T-helper 2 cell treated with Interferon-gamma antibody and Interleukin-4, amounts not matched to agents 100 ng/mL and 5 ng/mL, for 36 hours (primary cell): Measurements from ENCODE around the gene CCL19. TPM values are rescaled to one million over a fixed set of nuclear protein-coding genes. Genes with fewer than 3 reads are reported as not detected.
"Not testable (repeated sequence)": the region's sequence is repeated elsewhere in the genome, so short reads cannot be mapped to it uniquely, and the experiment has no call there.

Source experiments
- intact Hi-C: fragments of 100-400 bp; cut with micrococcal nuclease; formaldehyde crosslinking; loops from one replicate; pipeline ENCODE4 v1.15.1; 2023
- total RNA-seq: library from RNA; stranded (reverse); gene quantifications from 2 replicates; pipeline ENCODE4 v1.2.3, GENCODE V29; 2022

CCL19 gene
- not detected in 2 replicates for total RNA-seq

DNA sequence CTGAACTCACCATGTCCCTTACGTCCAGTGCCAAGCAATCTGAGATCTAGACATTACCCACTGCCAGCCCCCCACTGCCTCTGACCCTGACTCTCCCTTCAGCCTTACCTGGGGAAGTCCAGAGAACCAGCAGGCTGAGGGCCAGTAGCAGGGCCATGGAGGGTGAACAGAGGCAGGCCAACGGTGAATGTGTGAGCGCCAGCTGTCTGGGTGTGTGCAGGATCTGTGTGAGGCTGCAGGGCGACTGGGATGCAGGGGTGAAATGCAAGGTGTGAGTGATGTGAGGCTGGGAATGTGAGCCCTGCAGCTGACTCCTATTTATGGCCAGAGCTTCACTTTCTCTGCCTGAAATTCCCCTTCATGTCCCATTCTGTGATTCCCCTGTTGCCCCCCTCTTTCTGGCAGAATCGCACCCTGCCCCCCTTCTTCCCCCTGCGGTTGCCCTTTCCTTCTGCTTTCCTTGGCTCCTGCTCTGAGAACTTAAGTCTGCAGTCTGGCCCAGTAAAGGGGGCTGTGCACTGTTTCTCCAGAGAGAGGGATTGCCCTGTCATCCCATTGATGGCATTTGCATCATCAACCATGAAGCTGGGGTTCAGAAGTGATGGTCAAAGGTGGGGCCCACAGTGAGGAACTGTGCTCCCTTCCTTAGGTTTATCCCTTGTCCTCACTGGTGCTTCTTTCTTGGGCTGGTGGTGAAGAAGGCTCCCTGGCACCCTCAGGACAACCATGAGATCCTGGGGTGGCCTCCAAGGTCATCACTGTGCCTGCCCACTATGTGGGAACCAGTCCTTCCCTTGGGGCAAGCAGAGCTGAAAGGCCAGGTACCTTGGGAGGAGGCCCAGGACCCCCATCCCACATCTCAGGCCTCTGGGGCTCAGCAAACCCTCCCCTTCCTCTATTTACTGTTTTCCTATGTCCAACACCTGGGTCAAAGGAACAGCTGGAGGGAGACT lies at the start of gene CCL19:
CCL19 (minus strand) TSS at position 294 of the 953 bp plus-strand sequence; CDS start at position 157, 137 bp downstream.
- intact Hi-C loops, result no loop called here

DNA sequence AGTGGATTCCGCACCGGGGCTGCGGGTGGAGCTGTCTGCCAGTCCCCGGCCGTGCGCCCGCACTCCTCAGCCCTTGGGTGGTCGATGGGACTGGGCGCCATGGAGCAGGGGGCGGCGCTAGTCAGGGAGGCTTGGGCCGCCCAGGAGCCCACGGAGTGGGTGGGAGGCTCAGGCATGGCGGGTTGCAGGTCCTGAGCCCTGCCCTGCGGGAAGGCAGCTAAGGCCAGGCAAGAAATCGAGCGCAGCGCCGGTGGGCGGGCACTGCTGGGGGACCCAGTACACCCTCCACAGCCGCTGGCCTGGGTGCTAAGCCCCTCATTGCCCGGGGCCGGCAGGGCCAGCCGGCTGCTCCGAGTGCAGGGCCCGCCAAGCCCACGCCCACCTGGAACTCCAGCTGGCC lies 49.1 kb upstream of the CCL19 start:
- intact Hi-C loops, result not testable (repeated sequence)

DNA sequence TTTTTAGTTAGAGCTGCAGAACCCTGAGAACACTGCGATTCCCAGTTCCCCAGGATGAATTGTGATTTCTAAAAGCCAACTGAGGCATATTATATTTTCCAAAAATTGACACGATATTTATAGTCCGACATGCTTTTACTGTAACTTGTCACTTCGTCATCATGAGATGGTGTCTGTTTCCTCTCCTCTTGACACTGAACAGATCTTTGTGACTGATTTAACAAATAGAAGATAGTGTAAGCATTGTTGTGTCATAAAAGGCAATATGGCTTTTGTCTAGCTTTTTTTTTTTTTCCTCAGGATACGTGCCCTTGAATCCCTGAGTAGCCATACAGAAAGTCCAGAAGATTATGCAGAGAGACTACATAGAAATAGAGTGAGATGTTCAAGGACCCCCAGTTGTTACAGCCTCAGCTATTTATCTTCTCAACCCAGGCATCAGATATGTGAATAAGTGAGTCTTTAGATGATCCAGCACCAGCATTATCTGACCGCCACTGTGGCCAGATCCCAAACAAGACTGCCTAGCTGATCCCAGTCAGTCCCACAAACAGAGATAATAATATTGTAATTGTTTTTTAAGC lies 46.7 kb upstream of the CCL19 start:
- intact Hi-C loops, result no loop called here

DNA sequence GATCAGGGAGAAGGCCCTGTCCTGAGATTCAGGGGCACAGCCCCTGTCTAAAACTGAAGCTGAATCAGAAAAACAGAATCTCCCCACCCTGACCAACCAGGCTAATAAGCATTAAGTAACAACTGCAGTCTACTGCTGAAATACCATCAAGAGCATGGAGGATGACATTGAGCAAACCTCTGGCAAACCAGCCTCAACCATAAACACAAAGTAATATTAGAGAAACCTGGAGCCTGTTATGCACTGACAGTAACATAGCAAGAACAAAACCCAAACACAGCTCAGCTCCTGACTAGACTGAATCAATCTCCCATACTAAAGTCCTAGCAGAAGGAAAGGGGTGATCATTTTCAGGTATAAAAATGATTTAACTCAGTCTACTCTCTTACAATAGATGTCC lies 43.6 kb upstream of the CCL19 start:
- intact Hi-C loops, result no loop called here

DNA sequence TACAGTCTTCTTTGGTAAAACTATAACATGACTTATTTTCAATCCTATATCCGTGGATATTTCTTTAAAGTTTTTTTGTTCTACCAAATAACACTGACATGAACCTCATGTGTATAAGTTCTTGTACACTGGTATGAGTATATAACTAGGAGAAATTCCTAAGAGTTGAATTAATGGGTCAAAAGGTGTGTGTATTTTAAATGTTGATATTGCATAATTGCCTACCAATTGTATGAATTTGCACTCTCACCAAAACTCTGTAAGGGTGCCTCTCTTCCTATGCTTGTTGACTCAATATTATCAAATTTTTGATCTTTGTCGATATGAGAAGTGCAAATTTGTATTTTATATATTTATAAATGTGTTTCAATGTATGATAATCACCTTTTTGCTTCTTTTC lies 41.8 kb upstream of the CCL19 start:
- intact Hi-C loops, result no loop called here

DNA sequence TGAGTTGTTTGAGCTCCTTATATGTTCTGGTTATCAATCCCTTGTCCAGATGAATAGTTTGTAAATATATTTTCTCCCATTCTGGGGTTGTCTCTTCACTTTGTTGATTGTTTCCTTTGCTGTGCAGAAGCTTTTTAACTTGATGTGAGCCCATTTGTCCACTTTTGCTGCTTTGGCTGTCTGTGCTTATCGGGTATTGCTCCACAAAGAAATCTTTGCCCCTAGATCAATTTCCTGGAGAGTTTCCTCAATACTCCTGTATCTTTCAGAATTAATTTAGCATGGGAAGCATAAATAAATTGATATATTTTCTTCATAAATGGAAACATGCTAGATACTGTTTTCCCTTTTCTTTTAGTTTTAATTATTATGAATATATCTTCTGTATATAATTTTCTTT lies 41.4 kb upstream of the CCL19 start:
- intact Hi-C loops, result no loop called here

DNA sequence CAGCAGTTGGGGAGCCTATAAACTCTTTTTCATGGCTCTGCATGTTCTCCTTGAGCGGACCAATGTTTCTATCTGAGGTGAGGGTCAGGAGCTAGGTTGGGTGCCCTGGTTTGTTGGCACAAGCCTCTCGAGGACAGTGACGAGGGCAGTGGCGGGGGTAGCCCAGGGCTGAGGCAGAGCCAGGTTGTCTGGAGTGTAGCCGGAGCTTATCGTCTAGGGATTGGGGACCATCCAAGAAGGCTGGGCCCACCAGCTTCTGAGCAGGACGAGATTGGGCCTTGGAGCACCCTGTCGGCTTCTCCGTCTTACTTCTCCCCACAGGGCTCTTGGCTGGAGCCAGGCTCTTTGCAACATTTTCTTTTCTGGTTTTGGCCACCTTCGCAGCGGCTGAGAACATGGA lies 32.1 kb upstream of the CCL19 start:
- intact Hi-C loops, result no loop called here

DNA sequence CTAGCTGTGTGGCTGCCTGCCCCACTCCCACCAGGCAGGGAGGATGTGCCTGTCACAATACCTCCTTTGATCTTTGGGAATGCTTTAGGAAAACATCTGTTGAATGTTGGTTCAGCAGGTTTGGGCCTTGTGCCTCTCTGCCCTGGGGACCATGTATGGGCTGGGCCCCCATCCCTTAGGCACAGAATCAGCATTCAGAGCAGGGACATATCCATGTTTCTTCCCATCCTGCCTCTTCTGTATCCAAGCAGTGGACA lies 28.6 kb upstream of the CCL19 start:
- intact Hi-C loops, result not testable (repeated sequence)

DNA sequence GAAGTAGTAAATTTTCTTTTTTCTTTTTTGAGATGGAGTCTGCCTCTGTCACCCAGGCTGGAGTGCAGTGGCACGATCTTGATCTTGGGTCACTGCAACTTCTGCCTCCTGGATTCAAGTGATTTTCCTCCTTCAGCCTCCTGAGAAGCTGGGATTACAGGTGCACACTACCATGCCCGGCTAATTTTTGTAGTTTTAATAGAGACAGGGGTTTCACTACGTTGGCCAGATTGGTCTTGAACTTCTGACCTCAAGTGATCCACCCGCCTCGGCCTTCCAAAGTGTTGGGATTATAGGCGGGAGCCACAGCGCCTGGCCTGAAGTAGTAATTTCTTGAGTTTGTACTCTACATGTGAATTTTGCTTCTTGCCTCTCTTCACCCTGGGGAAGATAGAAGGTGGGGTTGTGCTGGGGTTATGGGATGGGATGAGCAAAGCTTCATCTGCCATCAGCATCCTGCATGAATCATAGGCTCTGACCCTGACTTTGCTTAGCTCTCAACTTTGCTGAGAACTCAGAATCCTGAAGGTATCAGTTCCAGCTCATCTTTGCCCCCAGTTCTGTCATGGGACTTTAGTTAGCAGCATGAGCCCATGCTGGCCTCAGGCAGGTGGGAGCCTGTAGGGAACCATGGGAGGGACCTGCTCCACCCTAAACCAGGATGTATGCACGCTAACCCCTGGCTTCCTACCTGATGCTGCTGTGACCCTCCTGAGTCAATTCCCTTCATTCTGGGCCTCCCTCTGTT lies 28.1 kb upstream of the CCL19 start:
- intact Hi-C loops, result no loop called here

DNA sequence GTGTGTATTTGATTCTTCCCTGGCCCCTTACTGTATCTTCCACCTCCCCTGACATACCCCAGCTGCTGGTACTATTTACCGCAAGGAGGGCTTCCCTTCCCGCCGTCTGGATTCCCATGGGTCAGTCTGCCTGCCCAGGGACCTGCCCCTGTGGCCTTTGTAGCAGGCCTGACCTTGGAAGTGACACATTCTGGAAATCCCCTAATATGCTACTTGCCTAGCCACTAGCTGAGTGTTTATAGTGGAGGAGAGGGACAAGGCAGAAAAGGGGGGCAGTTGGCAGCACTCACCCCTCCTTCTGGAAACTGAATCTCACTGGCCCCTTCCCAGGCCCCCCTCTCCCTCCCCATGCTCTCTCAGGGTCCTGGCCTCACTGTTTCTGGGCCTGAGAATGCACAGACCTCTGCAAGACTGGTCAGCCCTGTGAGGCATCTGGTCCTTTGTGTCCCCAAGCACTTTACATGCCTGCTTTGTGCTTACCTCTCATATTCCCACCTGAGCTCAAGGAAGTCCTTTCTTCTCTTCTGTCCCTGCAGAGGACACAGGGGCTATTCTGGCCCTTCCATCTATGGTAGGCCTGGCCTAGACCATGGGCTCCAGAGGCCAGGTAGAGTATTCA lies 27.0 kb upstream of the CCL19 start:
- intact Hi-C loops, result no loop called here

DNA sequence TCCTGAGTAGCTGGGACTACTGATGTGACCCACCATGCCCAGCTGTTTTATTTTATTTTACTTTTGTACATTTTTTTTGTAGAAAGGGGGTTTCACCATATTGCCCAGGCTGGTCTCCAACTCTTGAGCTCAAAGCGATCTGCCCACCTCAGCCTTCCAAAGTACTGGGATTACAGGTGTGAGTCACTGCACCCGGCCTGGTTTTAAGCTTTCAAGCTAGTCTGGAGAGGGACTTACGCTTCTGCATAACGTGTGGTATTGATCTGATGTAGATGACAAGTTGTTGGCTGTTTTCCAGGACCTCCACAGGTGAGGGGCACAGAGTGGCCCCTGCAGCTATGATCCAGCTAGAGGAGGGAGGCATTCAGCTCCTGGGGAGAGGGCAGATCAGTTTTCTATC lies 25.6 kb upstream of the CCL19 start:
- intact Hi-C loops, result no loop called here

DNA sequence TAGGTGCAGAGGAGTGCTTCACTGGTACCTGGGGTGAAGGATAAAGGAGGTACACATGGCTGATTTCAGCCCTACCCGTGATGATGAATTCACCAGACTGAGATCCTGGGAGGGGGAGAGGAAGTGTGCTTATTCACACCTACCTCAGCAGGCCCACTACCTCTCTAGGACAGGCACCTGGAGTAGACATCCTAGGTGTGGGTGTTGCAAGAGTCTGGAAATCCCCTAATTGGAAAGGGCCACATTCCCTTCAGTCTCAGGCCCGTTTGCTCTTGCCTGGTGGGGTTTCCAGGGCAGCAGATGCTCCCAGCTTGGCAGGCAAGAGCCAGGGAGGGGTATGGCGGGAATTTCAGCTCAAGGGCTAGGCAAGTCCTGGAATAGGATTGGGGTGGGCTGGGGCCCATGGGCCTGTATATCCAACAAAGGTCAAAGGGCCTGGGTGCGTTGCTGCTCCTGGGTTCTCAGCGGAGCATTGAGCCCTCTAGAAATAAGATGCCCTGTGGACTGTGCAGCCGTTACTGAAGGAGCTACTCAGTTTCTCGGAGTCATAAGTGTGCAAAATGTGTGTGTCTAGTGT lies 24.7 kb upstream of the CCL19 start:
- intact Hi-C loops, result no loop called here

DNA sequence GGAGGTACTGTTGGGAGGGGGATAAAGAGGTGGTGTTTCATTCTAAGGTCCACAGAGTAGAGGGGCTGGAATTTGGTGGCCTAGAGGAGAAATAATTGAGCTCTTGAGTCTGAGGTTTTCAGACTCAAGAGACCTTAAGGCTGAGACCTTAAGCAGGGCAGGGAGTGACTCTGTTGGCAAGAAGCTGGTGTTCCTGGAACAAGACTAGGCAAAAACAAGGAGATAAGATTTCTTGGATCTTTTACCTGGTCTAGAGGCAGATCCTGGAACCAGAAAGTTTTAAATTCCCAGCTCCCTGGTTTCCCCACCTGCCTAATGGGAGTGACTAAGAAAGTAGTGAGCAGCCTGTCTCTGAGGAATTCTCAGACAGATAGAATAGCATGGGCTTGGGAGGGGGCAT lies 22.9 kb upstream of the CCL19 start:
- intact Hi-C loops, result no loop called here

DNA sequence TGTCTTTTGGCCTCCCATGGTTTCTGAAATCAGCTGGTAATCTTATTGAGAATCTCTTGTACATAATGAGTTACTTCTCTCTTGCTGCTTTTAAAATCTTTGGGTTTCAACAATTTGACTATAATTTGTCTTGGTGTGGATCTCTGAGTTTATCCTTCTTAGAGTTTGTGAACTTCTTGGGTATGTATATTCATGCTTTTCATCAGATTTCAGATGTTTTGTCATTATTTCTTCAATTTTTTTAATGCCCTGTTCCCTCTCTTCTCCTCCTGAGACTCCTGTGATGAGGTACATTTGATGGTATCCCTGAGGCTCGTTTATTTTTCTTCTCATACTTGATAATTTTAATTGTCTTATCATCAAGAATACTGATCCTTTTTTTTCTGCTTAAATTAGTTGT lies 21.1 kb upstream of the CCL19 start:
- intact Hi-C loops, result no loop called here

DNA sequence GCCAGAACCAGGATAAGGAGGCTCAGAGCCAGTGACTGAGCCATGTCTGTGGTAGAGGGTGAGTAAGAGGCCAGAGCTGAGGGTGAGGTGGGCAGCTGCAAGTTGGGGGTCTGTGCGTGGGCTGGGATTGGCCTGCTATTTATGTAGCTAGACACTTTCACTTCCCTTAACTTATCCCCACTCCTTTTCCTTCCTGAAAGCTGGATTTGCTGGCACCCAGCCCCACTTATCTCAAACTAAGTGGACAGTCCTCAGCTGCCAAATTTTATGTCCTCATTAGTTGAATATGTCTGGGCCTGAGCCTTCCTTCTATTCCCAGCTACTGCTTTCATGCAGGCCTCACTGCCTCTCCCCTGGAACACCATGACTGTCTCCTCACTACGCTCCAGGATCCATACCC lies 18.9 kb upstream of the CCL19 start, which contains the start of gene CCL21:
CCL21 (minus strand) TSS at position 114 of the 400 bp plus-strand sequence; CDS start at position 44, 70 bp downstream.
- intact Hi-C loops, result no loop called here

DNA sequence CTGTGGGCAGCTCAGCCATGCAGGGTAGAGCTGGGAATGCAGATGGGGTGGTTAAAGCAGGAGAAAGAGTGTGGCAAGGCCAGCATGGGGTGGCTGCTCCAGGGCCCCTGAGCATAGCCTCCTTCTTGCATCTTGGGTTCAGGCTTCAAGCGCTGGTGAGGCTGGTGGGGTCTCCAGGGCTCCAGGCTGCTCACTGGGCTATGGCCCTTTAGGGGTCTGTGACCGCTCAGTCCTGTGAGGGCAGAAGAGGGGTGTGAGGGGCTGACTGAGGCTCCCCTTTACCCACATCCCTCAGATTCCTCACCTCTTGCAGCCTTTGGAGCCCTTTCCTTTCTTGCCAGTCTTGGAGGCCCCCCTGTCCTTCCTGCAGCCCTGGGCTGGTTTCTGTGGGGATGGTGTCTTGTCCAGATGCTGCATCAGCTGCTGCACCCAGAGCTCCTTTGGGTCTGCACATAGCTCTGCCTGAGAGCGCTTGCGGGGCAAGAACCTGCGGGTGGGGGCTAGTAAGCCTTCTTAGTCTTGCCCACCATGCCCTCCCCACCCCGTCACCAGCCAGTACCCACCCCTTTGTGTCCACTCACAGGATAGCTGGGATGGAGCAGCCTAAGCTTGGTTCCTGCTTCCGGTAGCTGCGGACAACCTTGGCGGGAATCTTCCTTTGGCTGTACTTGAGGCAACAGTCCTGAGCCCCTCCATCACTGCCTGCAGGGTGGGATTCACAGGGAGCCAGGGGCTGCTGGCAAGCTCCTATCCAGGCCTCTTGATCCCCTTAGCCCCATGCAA lies 18.3 kb upstream of the CCL19 start:
- intact Hi-C loops, result no loop called here

DNA sequence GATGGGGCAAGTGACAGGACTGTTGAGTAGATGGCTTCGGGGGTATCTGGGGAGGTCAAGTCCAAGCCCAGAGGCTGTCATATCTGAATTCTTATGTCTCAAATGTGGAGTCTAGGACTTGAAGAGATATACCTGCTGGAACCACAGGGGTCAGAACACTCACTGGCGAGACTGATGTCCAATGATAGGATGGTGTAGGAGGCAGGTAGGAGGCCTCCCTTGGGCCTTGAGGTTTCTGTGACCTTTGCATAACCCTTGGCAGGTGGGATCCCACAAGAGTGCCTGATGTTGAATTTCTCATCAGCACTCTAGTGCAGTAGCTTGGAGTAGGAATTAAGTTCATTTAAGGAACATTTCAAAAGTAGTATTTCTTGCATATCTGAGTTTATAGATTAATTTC lies 16.1 kb upstream of the CCL19 start:
- intact Hi-C loops, result no loop called here

DNA sequence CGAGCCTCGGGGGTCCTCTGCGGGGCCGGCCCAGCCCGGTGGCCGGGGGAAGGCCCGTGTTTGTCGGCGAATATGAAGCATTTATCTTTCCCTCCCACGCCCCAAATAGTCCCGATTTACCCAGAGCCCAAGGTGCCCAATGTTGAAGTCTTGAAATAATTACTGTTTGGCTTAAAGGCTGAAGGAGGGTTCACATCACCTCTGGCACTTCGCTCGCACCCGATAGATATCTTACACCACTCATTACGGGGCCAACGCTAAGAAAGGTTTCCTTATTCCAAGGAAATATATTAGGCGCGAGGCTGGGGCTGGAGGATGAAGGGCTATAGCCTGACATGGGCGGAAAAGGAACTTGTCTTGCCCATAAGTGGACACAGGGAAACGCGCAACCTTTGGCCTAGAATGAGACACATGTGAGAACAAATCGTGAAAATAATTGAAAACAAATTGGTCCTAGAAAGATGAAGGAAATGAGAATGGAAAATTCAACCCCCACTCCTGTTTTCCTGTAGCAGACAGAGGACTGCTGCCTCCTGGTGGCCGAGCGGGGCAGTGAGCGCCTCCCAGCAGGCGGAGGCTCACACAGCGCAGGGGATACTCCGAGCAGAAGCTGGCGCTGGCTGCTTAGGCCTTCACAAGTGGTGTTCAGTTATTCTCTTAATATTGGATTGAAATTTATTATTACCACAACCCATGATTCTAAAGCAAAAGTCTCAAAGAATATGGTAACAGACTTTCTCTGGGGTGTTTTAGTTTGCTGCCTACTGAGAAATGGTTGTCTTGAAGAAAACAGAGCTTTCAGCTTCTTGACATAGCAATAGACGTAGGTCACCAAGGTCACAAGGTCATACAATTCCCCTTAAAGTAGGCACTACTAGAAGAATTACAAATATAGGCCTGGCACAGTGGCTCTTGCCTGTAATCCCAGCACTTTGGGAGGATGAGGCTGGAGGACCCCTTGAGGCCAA lies 11.0 kb upstream of the CCL19 start:
- intact Hi-C loops, result loop anchor here (1.0 to 2.0 kb wide), 5 partner anchors 27 to 90 kb away; partner anchors contain the start of genes GALT and RPP25L

DNA sequence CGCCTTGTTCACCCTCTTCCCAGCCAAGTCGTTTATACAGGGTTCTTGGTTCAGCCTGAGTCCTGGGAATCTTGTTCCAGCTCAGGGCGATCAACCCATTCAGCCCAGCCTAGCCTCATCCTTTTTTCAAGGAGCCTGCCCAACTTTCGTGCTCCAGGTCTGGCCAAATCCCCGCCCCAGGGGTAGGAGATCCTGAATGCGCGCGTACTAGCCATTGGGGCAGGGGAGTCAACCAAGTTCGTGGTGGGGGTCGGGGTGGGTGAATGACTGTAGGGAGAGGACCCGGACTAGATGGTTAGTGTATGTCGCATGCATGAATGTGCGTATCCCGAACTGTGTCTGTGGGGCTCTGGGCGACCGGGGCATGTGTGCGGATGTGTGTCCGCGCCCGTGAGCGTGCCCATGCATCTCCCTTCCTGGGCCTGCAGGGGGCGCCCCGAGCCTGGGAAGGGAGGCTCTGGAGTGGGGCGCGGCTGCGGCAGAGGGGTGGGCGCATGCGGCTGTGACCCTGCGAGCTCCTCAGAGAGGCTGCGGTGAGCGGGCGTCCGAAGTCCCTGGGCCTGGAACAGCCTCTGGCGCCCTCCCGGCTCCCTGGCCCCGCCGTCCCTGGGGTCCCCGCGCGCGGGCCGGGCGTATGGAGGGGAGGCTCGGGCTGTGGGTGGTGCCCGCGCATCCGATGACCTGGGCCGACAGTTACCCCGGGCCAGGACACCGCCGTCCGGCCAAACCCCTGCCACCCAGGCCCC lies 10.1 kb upstream of the CCL19 start:
- intact Hi-C loops, result loop anchor here (1.0 to 2.0 kb wide), 2 partner anchors 26 to 54 kb away; partner anchors contain the start of gene GALT
